NCI-H2227 treated with DMSO at 0.1 percent for 48 hours (cell line): ENCODE results near the gene B4GALT4.
"Not testable (repeated sequence)": the region's sequence is repeated elsewhere in the genome, so short reads cannot be mapped to it uniquely, and the experiment has no call there.

Source experiments
- DNase-seq: peaks from one replicate; lab custom pipeline; 2025; lab: John Stamatoyannopoulos, UW

The B4GALT4 gene

GRCh38 chr3:119240591-119241434 lies at the start of gene B4GALT4:
TSS of gene B4GALT4 (minus strand) at chr3:119240878. CDS start at chr3:119230099, 10,779 bp downstream.
- peak; percentile 57 for DNase-seq

DNA sequence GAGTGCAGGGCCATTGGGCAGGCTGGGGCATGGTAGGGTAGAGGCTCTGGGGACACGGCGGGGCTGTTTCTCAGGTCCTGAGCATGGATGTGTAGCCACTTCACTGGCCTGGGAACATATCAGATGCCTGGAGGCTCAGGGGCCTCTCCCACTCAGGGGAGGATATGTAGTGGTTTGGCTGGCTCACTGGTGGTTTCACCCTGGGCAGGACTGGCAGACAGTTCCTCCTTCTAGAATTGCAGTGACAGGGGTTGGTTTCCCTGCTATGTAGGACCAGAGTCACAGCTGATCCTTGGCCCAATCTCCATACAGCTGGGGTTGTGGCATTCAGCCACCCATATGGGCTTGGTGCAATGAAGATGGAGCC lies 48.7 kb upstream of the B4GALT4 start:
- DNase-seq, result no peak

DNA sequence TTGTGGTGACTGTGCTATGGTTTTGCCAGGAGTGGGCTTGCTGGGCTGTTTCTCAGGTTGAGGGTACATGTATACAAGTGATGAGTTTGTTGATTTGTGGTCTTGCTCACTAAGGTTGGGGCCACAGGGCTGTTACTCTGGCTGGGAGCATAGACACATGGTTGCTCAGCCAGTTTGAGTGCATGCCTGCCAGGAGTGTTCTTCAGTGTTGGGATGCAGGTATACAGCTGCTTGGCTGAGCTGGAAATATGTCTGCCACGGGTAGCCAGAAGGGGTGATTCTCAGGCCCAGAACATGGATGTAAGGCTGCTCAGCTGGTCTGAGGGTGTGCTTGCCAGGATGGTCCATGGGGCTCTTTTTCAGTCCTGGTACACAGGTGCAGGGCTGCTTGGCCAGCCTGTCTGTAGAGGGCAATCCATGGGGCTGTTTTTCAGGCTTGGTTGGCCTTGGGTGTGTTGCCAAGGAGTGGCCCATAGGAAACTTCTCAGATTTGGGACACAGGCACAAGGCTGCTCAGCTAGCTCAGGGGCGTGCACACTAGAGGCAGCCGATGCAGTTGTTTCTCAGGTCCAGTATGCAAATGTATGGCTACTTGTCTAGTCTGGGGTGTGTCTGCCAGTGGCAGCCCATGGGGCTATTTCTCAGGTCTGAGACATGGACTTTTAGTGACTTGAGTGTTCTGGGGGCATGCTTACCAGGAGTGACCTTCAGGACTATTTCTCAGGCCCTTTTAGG lies 48.2 kb upstream of the B4GALT4 start:
- no peak for DNase-seq

DNA sequence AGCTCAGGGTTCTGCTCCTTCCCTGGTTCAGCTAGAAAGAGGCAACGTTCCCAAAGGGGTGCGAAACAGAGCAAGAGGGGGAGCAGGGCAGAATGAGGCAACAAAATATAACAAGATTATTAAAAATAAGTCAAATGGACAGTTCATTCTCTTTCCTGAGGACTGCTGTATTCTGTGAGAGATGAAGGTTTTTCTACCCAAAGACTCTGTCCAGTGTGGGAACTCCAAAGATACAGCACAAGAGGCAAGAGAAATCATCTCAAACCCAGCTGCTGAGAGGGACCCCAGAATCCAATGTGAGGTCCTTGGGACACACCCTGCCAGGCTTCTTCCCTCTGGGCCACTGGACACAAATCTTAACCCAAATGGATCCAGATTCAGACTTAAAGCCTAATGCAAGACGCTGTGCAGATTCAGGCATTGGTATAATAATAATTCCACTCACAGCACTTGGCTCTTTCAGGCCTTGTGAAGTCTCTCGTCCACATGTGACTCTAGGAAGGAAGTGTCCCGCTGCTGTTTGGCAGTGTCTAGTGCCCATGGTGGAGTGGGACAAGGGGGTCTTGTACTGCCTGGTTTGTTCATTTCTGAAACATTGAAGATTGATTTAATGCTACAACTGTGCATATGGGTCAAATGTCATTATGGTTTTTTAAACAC lies 39.0 kb upstream of the B4GALT4 start:
- DNase-seq, result peak; percentile 16

DNA sequence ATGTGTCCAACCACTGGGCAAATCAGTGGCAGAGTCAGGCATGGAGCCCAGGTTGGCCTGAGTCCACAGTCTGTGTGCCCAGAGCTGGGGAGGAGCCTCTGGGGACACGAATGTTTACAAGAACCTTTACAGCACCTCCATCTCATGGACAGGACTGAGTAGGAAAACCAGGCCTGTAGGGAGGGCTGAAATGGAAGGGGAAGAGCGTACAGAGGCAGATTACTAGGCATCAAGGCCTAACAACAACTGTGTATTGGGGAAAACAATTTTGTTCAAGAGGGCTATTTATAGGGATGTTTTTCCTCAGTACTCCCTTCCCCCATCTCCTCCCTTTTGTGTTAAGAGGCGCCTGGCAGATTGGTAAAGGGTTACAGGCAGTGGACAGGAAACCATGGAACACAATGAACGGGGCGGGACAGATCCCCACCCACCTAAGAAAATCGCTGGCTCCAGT lies 38.5 kb upstream of the B4GALT4 start:
- peak; percentile 93 for DNase-seq

DNA sequence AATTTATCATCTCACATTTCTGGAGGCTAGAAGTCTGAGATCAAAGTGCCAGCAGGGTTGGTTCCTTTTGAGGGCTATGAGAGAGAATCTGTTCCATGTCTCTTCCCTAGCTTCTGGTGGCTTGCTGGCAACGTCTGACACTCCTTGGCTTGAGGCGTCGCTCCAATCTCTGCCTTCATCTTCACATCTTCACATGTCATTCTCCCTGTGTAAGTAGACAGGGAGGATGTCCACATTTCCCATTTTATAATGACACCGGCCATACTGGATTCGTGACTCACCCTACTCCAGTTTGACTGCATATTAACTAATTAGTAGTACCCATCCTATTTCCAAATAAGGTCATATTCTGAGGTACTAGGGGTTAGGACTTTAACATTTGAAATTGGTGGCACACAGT lies 36.0 kb upstream of the B4GALT4 start:
- DNase-seq, result no peak

- DNase-seq, result not testable (repeated sequence)
Observed at GRCh38 chr3:119270212-119270611, 29.5 kb upstream of the B4GALT4 start.

- no peak for DNase-seq
Observed at GRCh38 chr3:119261055-119261454, 20.4 kb upstream of the B4GALT4 start.

DNA sequence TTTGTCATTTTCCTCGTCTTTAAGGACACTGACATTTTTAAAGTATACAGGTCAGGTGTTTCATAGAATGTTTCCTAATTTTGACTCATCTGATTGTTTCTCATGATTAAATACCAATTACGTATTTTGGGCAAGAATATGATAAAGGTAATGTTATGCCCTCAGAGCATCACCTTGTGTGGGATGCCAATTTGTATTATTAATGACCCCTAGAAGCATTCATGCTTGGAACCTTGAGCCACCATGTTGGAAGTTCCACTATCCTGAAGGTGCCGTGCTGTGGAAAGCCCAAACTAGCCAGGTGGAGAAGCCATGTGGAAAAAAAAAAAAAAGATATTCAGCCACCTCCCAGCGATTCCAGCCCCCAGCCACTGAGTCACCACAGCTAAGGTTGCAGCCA lies 19.1 kb upstream of the B4GALT4 start:
- DNase-seq, result no peak

DNA sequence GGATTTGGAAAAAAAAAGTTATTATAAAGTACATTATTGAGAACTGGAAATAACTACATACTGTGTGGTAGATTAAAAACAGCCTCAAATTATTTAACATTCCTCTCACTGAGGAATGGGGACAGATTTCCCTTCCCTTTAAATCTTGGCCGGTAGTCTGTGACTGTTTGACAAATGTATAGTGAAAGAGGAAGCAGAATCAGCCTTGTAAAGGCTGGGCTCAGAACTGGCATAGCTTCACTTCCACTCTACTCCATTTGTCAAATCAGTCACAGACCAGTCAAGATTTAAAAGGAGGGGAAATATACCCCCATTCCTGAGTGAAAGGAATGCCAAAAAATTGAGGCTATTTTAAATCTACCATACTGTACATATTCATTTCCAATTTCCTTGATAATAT lies 18.2 kb upstream of the B4GALT4 start:
- DNase-seq, result no peak

DNA sequence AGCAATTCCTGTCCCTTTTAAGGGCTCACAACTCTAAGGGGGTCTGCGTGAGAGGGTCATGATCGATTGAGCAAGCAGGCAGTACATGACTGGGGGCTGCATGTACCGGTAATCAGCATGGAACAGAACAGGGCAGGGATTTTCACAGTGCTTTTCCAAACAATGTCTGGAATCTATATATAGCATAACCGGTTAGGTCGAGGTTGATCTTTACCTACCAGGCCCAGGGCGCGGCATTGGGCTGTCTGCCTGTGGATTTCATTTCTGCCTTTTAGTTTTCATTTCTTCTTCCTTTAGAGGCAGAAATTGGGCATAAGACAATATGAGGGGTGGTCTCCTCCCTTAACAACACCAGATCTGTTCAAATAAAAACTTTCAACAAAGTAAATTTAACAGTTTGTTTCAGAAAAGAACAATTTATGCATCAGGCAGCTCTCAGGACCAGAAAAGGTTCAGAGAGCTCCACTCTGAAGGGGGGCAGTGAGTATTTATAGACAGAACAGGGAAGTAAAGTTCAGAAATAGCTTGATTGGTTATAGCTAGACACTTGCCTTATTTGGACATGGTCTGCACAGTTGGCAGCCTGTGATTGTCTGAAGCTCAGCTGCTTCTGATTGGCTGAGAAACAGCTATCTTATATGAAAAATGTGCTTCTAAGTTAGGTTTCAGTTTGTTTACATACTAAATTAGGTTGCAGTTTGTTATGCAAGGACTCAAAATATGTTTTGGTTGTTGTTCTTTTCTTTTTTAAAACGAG lies 17.2 kb upstream of the B4GALT4 start:
- DNase-seq, result no peak

- no peak for DNase-seq
Observed at GRCh38 chr3:119257111-119257510, 16.4 kb upstream of the B4GALT4 start.

DNA sequence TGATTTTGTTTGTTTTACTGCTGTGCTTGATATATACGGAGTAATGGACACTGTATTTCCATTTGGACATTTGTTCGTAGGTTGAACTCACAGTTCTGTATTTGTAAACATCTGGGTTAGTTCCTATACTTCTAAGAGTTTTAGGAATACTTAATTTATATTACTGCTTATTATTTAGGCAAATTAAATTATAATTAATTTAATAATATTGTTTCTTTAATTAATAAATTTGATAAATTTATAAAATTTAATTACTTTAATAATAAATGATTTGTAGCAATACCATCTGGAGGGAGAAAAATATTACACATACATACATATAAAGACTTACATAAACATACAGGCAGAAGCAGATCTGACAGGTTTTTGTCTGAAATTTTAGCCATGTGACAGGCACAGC lies 14.5 kb upstream of the B4GALT4 start:
- no peak for DNase-seq

GRCh38 chr3:119245778-119246177 lies 5.1 kb upstream of the B4GALT4 start:
- no peak for DNase-seq

DNA sequence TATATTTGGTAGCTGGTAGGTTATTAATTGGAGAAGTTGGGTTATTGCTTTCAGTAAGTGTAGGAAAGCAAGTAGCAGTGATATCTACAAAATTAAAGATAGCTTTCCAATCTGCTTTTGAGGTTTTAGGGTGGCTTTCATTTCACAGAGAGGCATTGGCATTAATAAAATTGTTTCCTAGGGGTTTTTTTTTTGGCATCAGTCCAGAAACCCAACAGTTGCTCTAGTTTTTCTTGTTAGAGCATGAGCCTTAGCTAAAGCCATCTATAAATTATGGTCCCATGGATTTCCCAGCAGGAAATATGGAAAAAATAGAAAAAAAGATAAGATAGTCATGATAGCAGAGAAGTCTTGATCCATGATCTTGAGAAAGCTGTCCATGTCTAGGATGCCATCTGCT lies 3.0 kb upstream of the B4GALT4 start:
- no peak for DNase-seq

GRCh38 chr3:119243058-119243529 lies 2.4 kb upstream of the B4GALT4 start:
- not testable (repeated sequence) for DNase-seq

- DNase-seq, result not testable (repeated sequence)
Observed at GRCh38 chr3:119242387-119243057, 1.8 kb upstream of the B4GALT4 start.

- DNase-seq, result peak; percentile 36
Observed at GRCh38 chr3:119240101-119240590, 532 bp downstream of the B4GALT4 start.

DNA sequence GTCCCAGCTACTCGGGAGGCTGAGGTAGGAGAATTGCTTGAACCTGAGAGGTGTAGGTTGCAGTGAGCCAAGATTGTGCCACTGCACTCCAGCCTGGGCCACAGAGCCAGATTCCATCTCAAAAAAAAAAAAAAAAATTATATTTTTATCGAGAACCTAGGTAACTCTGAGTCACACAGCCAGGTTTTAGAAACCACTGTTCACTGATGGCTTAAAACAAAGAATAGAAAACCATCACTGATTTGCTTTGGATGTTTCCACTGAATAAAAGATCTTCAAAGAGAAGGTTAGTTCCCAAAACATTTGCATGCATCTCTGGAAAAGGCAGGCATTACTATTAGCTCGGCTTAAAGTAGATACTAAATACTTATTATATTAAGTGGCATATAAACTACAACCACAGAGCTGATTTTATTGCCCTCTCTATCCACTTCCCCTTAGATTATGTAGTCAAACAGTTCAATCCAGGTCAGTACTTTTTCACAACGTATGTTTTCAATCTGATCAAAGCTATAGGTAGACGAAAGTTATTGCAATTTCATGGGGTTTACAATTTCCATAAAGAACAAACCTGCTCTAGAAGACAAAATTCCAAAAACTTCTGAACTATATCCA lies 1.4 kb downstream of the B4GALT4 start:
- DNase-seq, result peak; percentile 0

GRCh38 chr3:119238363-119238762 lies 2.3 kb downstream of the B4GALT4 start:
- DNase-seq, result no peak

GRCh38 chr3:119237299-119237698 lies 3.4 kb downstream of the B4GALT4 start:
- DNase-seq, result no peak
